GM12878 (cell line): ENCODE data around the gene SRRD. TPM values are rescaled to one million over a fixed set of nuclear protein-coding genes. Genes with fewer than 3 reads are reported as not detected.

Experiments
- ATAC-seq: fragments of 200-7000 bp; cut with Tn5 transposase; 3 replicates; pipeline ENCODE4 v1.9.1; 2020; ENCODE audit warnings: mild to moderate bottlenecking, moderate library complexity
- BruUV-seq: library from RNA; stranded (reverse); fragments of 400-500 nt; replicated peaks from 2 replicates; lab custom pipeline; 2021; lab: Mats Ljungman, UMichigan
- CTCF ChIA-PET: fragments of 300-600 bp; sonication (Branson Sonifier 250); formaldehyde crosslinking; extraction: SDS; loops from one replicate; lab custom pipeline; 2021; ENCODE audit warnings: inconsistent platforms; lab: Yijun Ruan, JAX
- POLR2A ChIA-PET: fragments of 350-600 bp; formaldehyde crosslinking; extraction: SDS; loops from one replicate; lab custom pipeline; 2021; ENCODE audit warnings: inconsistent platforms; lab: Charles Lee
- RAD21 ChIA-PET: fragments of 300-600 bp; sonication (Branson Sonifier 250); formaldehyde crosslinking; loops from one replicate; lab custom pipeline; 2023; ENCODE audit warnings: antibody characterized with exemption; ENCODE audit not compliant: unreplicated experiment; lab: Charles Lee
- SMC1A ChIA-PET: fragments of 300-600 bp; sonication (Branson Sonifier 250); formaldehyde crosslinking; loops from one replicate; lab custom pipeline; 2023; ENCODE audit not compliant: unreplicated experiment, uncharacterized antibody; lab: Charles Lee
- DNase-seq: peaks from one replicate; pipeline ENCODE4 v3.0.0-alpha.2; 2011; ENCODE audit warnings: low read depth, low spot score
- FAIRE-seq: peaks from 3 replicates; lab custom pipeline; 2011; peaks lifted over from hg19 to GRCh38; lab: Jason Lieb, UNC
- H2AFZ ChIP-seq: 2 replicates; pipeline ENCODE4 v1.6.0; 2011; ENCODE audit warnings: low read depth, low read length, control low read depth; ENCODE audit not compliant: control insufficient read depth
- H3K27ac ChIP-seq: 2 replicates; pipeline ENCODE4 v1.5.1; 2011; ENCODE audit warnings: control low read depth; ENCODE audit not compliant: control insufficient read depth, insufficient read depth
- H3K27me3 ChIP-seq, 2 experiments: replicated peaks in 1 of 2; 2 replicates each; pipeline versions ENCODE4 v1.6.0 to v1.6.1; 2011; ENCODE audit warnings: low read length in 1 of 2; ENCODE audit not compliant: control insufficient read depth in 2 of 2, insufficient read depth in 2 of 2
- H3K36me3 ChIP-seq, 2 experiments: 2 replicates each; pipeline ENCODE4 v1.5.1; 2011; ENCODE audit warnings: low read length in 1 of 2; ENCODE audit not compliant: control insufficient read depth in 2 of 2, insufficient read depth in 2 of 2
- H3K4me1 ChIP-seq: 2 replicates; pipeline ENCODE4 v1.6.1; 2011; ENCODE audit warnings: mild to moderate bottlenecking, low read length, moderate library complexity, mixed read lengths; ENCODE audit not compliant: control insufficient read depth, insufficient read depth
- H3K4me2 ChIP-seq: 2 replicates; pipeline ENCODE4 v1.6.0; 2011; ENCODE audit warnings: control low read depth; ENCODE audit not compliant: control insufficient read depth, insufficient read depth
- H3K4me3 ChIP-seq: fragments of 200-600 bp; sonication (generic); 2 replicates; pipeline ENCODE4 v1.5.1; 2016
- H3K79me2 ChIP-seq: 2 replicates; pipeline ENCODE4 v1.6.0; 2011; ENCODE audit warnings: low read length; ENCODE audit not compliant: control insufficient read depth, insufficient read depth
- H3K9ac ChIP-seq: 2 replicates; pipeline ENCODE4 v1.8.0; 2011; ENCODE audit warnings: low read length, control low read depth, mixed read lengths; ENCODE audit not compliant: control insufficient read depth, insufficient read depth
- H3K9me3 ChIP-seq: replicated peaks from 3 replicates; pipeline ENCODE4 v1.5.1; 2011; ENCODE audit warnings: mild to moderate bottlenecking, low read length; ENCODE audit not compliant: control insufficient read depth, insufficient read depth
- H4K20me1 ChIP-seq: 2 replicates; pipeline ENCODE4 v1.6.0; 2011; ENCODE audit not compliant: control insufficient read depth, insufficient read depth
- E4F1 ChIP-seq: fragments of 450-650 bp; IDR thresholded peaks from 2 replicates; pipeline ENCODE4 v1.6.1; 2018; ENCODE audit warnings: borderline replicate concordance, mild to moderate bottlenecking; ENCODE audit not compliant: partially characterized antibody
- ELK1 ChIP-seq: IDR thresholded peaks from 2 replicates; pipeline ENCODE4 v1.6.1; 2012; ENCODE audit warnings: low read depth, low read length, improper control_type of control experiment
- NBN ChIP-seq: fragments of 450-650 bp; IDR thresholded peaks from 2 replicates; pipeline ENCODE4 v1.6.1; 2016
- WGBS: methylation state at CpG from one replicate; pipeline ENCODE4 v1.1.6; 2016; ENCODE audit warnings: low lambda C conversion rate; ENCODE audit not compliant: insufficient replicate concordance, insufficient coverage; ENCODE audit errors: missing lambda C conversion rate; 5-methylcytosine and 5-hydroxymethylcytosine counted together
- in situ Hi-C: fragments of 300-500 bp; cut with MboI; formaldehyde crosslinking; loops from 9 replicates; pipeline ENCODE4 v1.14.3; 2018; ENCODE audit warnings: mixed read lengths
- intact Hi-C: fragments of 100-400 bp; cut with micrococcal nuclease; formaldehyde crosslinking; loops from one replicate; pipeline ENCODE4 v1.14.2; 2022; ENCODE audit not compliant: unreplicated experiment
- polyA plus RNA-seq, 11 experiments: library from polyadenylated mRNA; depleted of rRNA in 4 of 11; unstranded in 6 of 11; stranded (reverse) in 5 of 11; fragments of >200 nt; fragmentation: Nextera tagmentation in 4 of 11; fragmentation: Illumina TruSeq in 1 of 11; extraction: Ambion mirVana in 4 of 11; extraction: Trizol in 1 of 11; gene quantifications; 1 replicate in 1 of 11; 2 replicates in 10 of 11; pipeline versions ENCODE4 v1.2.1 to v1.2.3, GENCODE V29; 2011 to 2016; ENCODE audit warnings: inconsistent platforms in 2 of 11, missing spikeins in 2 of 11, low read depth in 1 of 11
- total RNA-seq, 4 experiments: library from RNA; depleted of rRNA in 3 of 4; stranded (reverse); fragments of >200 nt in 3 of 4; fragmentation: Illumina TruSeq in 1 of 4; extraction: Trizol in 1 of 4; gene quantifications; 2 replicates each; pipeline versions ENCODE4 v1.2.1 to v1.2.3, GENCODE V29; 2013 to 2021

The SRRD gene
- total and polyA plus RNA-seq, 10 of the 15 experiments (the other 5 are each of a cell fraction or from before 2014, with no cell fraction given) = 4.1 to 50.6 (median 27.5) TPM

- no peak overlapping the region for H3K9ac ChIP-seq
- RAD21 ChIA-PET = no interaction called here
- ATAC-seq = no peak
- H3K36me3 ChIP-seq = peaks cover 29 to 44% of the 10 kb centered on the region in 2 experiments
- no TSS peak for BruUV-seq
- intact Hi-C loops = no loop called here
- TF ChIP-seq E4F1 (no peak), ELK1 (no peak), NBN (no peak)
- TF ChIP-seq, all 136 proteins: peak for 0
- SMC1A ChIA-PET = interaction anchor here (1.6 to 3.1 kb wide), 2 partner anchors 16 to 90 kb away, joined by 4 to 17 read pairs; no protein-coding TSS in a partner anchor
- H3K27me3 ChIP-seq = no peaks in the 10 kb centered on the region
- no peaks in the 10 kb centered on the region for H3K9me3 ChIP-seq
- POLR2A ChIA-PET = no interaction called here
- H4K20me1 ChIP-seq = no peaks in the 10 kb centered on the region
- H3K4me3 ChIP-seq = no peak overlapping the region
- DNase-seq (no peak), FAIRE-seq (no peak)
- CTCF ChIA-PET = no interaction called here
- H3K27ac ChIP-seq = no peak overlapping the region
- 83% methylated on average over 7 of the region's 7 CpGs for WGBS
- in situ Hi-C loops = loop anchor here (5.0 kb wide), 2 partner anchors 62 to 97 kb away; no protein-coding TSS in a partner anchor
- no peaks in the 10 kb centered on the region for H3K4me1 ChIP-seq
- H3K4me2 ChIP-seq = no peak overlapping the region
- H2AFZ ChIP-seq = no peak overlapping the region
- peaks cover 5% of the 10 kb centered on the region for H3K79me2 ChIP-seq
These were observed 19.4 kb upstream of the SRRD start for GRCh38 chr22:26464312-26464711.
